ENCODE data around the gene PSG7. TPM values are rescaled to one million over a fixed set of nuclear protein-coding genes. Genes with fewer than 3 reads are reported as not detected.
A peak's percentile ranks its signal among the peaks of the same experiment; 100 is the strongest.
"Not testable (repeated sequence)": the region's sequence is repeated elsewhere in the genome, so short reads cannot be mapped to it uniquely, and the experiment has no call there.

The PSG7 gene
- not detected in 2 replicates for total RNA-seq

DNA sequence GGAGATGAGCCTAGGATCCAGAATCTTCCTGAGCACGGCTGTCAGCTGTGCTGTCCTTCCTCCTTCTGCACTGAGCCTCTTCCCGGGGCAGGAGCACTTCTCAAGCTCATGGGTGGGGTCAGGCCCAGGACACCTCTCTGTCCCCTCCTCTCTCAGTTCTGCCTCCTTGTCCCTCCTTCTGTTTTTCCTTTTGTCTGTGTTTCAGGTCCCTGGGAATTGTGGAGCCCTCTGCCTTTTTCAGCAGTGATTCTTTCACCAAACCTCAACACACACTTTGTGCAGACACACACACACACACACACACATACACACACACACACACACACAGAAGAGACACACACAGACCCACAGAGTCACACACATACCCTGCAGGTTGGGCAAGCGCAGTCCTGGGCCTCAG, at the start of gene PSG7:
TSS of gene PSG7 (minus strand) at position 101 of the 400 bp plus-strand sequence. CDS start 131 bp downstream, outside the sequence.
- DNase-seq (ENCODE audit: low read depth, low spot score) = not testable (repeated sequence)

DNA sequence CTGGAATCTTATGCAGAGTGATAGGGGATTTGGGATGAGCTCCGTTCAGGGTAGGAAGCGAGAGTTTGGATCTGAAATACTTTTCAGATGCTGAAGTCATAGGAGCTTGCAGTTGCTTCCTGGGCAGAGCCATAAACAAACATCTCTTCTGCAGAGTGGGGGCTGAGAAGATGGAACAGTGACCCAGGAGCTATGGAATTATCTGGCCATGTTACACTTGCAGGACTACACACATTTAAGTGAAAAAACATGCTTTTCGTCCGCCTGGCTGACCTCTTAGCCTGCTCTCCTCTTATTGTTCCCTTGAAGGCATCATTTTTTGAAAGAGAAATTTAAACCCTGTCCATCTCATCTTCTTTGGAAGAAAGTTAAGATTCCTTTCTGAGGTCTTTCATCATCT, 48.6 kb upstream of the PSG7 start:
- no peak for DNase-seq (ENCODE audit: low read depth, low spot score)

DNA sequence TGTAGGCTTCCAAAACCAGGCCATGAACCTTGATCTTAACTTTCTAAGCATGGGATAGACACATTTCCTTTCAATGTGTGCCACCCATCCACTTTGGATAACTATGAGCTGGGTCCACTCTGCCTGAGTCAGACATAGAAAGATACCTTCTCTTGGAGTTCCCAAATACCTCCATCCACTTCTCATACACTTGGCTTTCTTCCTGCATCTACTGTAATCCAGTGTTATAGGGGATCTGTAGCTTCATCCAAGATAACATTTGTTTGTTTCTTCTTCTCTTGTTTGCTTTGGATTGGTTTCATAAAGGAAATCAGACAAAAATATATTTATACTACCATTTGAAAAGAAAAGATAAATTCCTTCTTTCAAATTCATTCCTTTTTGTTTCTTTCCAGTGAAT, 45.1 kb upstream of the PSG7 start:
- DNase-seq (ENCODE audit: low read depth, low spot score) = not testable (repeated sequence)

DNA sequence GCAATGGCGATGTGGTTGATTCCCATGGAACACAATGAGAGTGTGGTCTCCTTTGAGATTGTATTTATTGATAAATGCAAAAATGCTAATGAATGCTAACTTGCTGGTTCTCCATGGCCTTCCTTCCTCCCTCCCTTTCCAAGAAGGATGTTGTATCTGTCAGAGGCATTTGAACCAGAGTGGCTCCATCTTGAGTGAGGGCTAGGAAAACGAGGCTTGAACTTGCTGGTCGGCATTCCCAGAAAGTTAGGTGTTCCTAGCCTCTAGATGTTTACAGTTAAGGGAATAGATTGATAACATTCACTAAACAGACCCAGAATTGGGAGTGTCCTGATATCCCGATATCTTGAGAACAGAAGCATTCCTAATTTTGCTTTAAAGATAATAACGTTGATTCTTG, 34.4 kb upstream of the PSG7 start:
- not testable (repeated sequence) for DNase-seq (ENCODE audit: low read depth, low spot score)

DNA sequence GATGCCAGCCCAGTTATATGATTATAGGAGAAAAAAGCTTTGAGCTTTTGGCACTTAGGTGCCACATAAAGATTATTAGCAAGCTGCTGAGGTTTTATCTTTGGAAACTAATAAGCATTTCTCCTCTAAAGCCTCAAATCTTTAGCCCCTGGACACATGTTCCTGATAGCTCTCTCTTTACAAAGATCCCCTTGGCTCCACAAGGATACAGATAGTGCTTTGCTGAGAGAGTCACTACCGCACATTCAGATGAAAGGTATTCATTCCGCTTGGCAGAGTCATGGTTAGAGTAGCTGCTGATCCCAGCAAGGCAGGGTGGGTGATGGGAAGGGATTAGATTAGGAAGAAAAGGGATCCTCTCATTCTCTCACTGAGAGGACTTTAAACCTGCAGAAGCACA, 28.2 kb upstream of the PSG7 start:
- DNase-seq (ENCODE audit: low read depth, low spot score) = no peak

DNA sequence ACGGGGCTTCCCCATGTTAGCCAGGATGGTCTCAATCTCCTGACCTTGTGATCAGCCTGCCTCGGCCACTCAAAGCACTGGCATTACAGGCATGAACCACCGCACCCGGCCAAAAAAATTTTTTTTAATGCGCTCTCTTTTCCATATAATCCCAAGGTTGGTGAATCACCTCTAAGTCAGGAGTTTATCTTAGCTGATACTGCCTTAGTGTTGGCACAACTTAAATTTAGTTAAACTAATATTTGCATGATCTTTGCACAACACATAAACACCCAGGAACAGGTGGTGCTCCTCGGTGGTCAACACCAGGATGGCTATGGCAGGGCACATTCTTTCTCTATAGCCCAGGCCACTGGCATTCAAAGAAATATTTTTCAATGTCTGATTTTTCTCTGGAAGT, 24.1 kb upstream of the PSG7 start:
- DNase-seq (ENCODE audit: low read depth, low spot score) = no peak

DNA sequence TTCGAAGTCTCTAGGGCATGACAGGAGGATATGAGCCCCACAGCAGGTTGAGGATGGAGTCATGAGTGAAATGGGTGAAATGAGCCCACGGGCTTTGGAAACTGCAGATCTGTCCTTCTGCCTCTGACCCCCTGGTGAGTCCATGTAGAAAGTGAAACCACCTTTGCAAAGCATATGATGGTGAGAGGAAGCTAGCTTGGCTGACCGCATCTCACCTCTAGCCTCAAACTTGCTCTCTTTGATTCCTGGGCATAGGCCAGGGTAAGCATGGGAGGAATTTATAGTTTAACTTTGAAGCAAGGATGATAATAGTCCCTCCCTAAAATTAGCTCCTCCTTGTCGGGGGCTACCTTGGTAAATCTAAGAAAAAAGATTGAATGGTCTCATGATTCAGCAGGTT, 15.1 kb upstream of the PSG7 start:
- DNase-seq (ENCODE audit: low read depth, low spot score) = not testable (repeated sequence)

DNA sequence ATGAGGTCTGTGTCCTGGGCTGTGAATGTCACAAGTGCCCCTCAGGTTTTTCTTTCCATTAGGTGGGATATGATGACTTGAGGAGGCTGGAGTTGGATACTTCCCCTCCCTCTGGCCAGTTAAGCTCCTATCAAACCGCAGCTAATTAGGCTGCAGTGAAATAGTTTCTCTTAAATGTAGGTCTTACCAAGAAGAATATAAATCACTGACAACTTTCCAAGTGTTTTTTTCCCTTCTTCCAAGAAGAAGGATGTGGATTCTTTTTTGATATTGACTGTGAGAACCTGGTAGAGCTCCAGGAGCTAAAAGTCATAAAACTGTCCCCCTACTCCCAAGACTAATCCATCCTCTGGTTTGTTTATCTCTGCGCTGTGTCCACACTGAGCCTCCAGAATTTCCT, 14.5 kb upstream of the PSG7 start:
- not testable (repeated sequence) for DNase-seq (ENCODE audit: low read depth, low spot score)

DNA sequence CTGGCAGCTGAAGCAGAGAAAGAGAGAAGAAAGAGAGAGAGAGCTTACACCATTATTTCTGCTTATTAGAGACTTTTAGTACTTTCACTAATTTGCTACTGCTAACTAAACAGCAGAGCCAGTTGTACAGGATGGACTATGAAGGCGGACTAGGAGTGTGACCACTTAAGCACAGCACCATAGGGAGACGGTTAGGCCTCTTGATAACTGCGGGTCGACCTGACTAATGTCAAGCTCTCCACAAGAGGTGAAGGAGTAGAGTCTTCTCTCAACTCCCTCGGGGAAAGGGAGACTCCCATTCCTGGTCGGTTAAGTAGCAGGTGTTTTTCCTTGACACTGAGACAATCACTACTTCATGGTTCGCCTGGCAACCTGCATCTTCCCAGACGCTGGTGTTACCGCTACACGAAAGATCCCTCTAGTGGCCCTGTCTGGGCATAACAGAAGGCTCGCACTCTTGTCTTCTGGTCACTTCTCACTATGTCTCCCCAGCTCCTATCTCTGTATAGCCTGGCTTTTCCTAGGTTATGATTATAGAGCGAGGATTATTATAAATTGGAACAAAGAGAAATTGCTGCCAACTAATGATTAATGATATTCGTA, 5.3 kb upstream of the PSG7 start:
- DNase-seq (ENCODE audit: low read depth, low spot score) = no peak

DNA sequence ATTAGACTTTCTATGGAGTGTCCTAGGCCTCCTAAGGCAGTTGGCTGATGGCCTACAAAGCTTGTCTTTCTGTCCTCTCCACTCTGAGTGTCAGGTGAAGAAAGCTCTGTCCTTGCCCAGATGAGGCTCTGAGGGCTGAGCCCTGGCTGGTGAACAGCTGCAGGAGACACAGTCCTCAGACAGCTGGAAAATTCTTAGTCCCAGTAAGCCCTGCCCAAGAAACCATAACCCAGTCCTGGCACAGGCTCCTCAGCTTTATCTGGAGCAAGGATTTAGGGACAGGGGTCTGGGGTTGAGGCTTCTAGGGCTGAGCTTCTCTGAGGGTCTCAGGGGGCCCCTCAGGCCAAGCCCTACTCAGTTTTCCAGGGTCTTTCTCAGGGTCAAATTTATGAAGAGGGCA, 2.3 kb downstream of the PSG7 start:
- not testable (repeated sequence) for DNase-seq (ENCODE audit: low read depth, low spot score)

DNA sequence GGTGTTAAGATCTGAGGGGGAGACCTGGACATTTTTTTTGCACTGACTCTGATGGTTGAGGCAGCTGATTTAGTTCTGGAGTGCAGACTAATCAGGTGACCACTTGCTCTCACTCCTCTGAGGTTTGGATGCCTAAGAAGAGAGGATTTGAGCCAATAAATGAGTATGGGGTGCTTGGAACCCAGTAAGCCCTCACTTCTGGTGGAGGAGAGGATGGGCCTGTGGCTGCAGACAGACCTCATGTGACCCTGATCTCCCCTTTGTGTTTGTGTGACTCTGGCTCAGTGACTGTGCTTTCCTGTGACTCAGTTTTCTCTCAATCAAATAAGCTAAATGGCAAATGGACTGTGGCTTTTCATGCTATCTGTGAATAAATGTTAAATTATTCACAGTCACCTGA, 2.8 kb downstream of the PSG7 start:
- peak; percentile 43 for DNase-seq (ENCODE audit: low read depth, low spot score)

DNA sequence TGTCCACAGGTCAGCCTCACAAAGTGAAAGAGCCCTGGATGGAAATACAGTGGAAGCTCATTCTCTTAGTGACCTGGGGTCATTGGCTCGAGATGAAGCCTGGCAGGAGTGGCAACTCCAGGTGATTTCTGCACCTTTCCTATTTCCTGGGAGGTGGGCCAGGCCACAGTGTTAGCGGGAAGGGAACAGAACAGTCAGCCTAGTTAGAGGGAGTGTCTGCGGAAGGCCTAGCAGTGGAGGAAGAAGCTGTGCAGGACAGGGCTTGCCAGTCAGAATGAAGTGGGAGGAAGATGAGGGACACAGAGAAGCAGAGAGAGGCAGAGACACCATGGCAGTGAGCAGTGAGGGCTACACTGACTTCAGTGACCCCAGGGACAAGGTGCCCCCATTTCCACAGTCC, 3.6 kb downstream of the PSG7 start:
- not testable (repeated sequence) for DNase-seq (ENCODE audit: low read depth, low spot score)

DNA sequence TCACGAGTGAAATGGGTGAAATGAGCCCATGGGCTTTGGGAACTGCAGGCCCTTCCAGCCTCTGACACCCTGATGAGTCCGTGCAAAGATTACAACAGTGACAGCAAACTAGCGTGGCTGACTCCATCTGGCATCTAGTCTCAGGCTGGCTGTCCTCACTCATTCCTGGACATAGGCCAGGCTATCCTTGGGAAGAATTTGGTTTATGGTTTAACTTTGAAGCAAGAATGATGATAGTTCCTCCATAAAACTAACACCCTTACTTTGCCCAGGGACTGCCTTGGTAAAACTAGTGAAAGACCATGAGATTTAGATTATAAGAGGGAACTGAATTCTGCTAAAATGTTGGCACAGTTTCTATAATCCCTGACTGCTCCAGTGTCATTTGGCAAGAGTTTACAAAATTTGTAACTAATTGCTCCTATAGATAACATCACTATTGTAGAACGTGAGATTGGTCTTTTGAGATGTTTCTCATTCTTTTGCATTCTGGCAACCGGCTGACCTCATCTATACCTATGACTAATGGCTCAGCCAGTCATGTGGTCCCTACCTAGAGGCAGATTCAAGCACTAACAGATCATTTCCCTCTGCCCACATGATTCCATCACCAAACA, 4.4 kb downstream of the PSG7 start:
- DNase-seq (ENCODE audit: low read depth, low spot score) = peak; percentile 48

DNA sequence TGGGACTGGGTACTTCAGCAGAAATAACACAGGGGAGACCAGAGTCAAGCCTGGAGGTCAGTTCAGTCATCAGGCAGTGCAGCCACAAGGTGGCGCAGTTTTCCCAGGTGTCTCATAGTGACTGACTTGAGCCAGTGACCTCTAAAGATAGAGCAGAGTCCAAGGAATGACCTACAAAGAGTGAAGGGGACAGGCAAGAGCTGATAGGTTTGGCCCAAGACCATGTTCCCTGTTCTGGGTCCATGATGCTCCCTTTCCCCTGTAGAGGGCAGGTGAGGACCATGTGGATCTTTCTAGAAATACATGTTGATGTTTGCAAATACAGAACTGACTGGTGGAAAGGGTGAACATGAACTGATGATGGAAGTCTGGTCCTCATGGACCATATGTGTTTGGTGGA, 6.8 kb downstream of the PSG7 start:
- not testable (repeated sequence) for DNase-seq (ENCODE audit: low read depth, low spot score)

DNA sequence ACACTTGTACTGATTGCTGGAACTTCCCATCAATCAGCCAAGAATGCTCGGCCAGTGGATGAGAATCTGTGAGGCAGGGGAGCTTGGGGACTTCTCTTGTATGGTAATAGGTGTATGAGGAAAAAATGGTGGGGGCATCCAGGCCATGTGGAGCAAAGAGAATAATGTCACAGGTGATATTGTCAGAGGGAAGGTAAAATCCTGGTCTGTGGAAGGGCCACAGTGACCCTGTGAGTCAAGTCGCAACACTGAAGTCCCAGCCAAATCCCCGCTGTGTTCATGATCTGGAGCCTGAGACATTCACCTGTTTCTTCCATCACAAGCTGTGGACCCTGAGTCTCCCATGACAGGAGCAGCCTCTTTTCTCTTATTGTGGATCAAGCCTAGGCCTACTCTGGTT, 8.1 kb downstream of the PSG7 start:
- no peak for DNase-seq (ENCODE audit: low read depth, low spot score)

DNA sequence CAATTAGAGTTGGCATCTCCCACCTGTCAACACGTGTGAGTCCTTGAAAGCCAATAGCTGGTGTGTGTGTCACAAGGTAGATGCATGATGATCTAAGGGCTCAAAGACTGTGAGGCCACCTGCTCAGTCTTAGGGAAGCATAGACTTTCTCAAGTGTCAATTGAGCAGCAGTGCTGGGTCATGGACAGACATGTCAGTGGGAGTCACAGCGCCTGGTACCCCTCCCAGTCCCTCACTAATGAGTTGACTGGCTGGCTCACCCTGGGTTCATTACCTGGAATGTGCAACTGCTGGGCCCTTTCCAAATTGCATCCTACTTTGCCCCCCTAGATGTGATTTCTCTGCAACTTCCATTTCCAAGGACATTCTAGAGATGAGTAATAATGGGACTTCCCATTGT, 10.2 kb downstream of the PSG7 start:
- DNase-seq (ENCODE audit: low read depth, low spot score) = no peak

DNA sequence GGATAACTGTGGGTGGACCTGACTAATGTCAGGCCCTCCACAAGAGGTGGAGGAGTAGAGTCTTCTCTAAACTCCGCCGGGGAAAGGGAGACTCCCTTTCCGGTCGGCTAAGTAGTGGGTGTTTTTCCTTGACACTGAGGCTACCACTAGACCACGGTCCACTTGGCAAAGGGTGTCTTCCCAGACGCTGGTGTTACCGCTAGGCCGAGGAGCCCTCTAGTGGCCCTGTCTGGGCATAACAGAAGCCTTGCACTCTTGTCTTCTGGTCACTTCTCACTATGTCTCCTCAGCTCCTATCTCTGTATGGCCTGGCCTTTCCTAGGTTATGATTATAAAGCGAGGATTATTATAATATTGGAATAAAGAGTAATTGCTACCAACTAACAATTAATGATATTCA, 13.9 kb downstream of the PSG7 start:
- not testable (repeated sequence) for DNase-seq (ENCODE audit: low read depth, low spot score)

DNA sequence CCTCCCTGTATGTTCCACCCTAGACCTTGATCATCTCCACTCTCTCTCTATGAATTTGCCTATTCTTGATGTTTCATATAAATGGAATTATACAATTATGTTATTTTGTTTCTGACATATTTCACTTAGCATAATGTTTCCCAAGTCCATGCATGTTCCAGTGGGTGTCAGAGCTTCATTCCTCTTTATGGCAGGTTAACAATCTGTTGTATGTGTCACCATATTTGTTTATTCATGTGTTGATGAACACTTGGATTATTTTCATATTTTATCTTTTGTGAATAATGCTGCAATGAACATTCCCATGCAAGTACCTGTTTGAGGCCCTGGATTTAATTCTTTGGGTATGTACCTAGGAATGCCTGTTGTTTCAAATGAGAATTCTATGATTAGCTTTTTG, 16.0 kb downstream of the PSG7 start:
- not testable (repeated sequence) for DNase-seq (ENCODE audit: low read depth, low spot score)

DNA sequence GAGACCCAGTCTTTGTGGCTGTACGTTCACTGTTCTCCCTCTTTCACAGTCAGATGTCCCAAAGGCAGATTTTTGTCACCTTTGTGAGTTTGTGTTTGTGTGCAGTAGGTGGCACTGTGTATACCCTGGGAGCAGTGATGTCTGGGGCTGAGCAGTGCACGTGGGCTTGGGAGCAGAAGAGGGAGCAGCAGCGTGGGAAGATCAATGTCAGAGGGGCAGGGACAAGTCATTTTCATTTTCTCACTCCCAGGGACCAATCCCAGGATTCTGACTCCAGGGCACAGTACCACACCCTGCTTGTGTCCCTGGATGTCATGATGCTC, 17.3 kb downstream of the PSG7 start:
- DNase-seq (ENCODE audit: low read depth, low spot score) = no peak

DNA sequence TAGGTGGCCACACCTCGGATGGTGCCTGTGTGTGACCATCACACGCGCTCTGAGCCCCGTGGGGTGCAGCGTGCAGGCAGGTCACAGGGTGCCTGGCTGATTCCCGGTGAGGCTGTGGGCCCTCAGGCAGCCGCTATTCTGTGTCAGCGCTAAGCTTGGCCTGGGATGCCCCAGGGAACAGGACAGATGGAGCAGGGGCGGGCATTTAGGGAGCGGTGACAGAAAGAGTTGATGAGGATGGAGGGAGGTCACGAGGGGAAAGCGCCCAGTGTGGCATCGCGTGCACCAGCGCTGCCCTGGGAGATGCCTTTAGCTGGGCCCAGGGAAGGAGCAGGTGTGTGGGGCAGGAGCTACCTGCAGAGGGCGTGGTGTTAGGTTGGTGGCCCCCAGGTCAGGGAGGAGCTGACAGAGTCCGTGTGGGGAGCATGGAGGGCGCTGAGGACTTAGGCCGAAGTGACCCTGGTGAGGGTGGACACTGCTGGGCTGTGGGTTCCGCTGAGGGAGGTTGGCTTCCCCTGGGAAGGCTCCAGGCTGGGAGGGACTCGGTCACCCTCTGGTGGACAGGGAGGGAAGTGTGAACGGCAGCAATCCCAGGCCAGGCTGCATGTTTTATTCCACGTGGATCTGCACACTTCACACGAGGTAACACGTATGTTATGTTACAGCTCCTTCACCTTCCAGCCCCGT, 17.8 kb downstream of the PSG7 start:
- DNase-seq (ENCODE audit: low read depth, low spot score) = not testable (repeated sequence)

DNA sequence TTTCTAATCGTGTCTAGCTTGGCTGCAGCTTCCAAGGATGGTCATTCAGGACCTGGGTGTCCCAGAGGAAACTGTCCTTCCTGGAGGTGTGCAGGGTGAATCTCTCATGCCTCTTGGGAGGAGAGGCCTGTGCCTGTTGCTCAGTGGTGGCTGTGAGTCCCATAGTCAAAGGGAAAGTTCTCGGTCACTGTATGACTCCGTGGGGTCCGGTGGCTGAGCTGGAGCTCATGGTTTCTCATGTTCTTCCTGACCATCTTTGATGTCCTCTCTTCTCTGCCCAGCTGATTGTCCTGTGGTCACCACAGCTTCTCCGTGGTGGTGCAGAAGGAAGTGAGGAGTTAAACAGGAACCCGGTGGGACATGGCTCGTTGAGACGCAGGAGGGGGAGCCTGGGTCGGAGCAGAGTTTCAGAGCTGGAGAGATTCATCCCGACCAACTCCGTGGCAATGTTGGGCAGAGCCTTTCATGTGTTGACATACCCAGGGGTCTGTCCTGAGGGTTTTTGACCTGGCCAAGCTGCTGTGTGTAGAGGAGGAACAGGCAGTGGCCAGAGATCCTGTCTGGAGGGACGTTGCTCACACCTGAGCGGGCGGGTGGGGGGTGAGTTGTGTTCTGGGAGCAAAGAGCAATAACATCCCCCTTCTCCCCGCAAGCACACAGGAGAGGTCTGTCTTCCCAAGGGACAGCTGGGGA, 18.5 kb downstream of the PSG7 start:
- DNase-seq (ENCODE audit: low read depth, low spot score) = not testable (repeated sequence)

DNA sequence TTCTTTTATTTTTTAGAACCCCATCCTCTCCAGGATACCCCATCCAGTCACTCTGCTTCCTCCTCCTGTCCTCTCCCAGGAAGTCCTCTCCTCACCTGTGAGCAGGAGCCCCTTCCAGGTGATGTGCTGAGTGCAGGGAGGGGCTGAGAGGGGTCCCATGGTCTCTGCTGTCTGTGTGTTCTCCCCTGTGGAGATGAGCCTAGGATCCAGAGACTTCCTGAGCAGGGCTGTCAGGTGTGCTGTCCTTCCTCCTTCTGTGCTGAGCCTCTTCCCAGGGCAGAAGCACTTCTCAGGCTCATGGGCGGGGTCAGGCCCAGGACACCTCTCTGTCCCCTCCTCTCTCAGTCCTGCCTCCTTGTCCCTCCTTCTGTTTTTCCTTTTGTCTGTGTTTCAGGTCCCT, 19.4 kb downstream of the PSG7 start, which contains the start of gene PSG6:
TSS of gene PSG6 (minus strand) at position 261 of the 400 bp plus-strand sequence. CDS start at position 159, 102 bp downstream.
- not testable (repeated sequence) for DNase-seq (ENCODE audit: low read depth, low spot score)

Data from pulmonary artery endothelial cell (primary cell).